GM18505 (cell line): ENCODE results near the gene CNTNAP4.

Experiments used
- ATAC-seq: cut with Tn5 transposase; IDR thresholded peaks from one replicate; pipeline ENCODE4 v1.9.1; 2021; ENCODE audit not compliant: unreplicated experiment
- POLR2A ChIP-seq: IDR thresholded peaks from 4 replicates; pipeline ENCODE4 v1.6.1; 2011; ENCODE audit warnings: borderline replicate concordance; ENCODE audit not compliant: insufficient read depth, insufficient read length; ENCODE audit errors: extremely low read depth

The CNTNAP4 gene

DNA sequence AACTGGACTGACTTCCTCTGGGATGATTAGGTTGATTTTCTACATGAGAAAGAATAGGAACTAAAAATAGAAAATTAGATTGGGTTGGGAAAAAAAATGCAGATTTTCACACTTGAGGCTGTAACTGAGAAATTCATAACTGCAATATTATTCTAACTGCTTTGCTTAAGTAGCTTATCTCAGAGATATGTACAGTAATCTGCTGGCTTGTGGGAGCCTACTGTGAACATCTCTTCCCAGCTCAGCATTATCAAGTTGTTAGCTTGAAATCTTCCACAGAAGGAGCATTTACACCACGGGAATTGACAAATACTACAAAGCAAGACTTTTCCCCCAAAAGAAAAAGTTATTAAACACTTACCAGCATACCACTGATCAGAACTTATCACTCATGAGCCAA, 58.9 kb downstream of the CNTNAP4 start:
- TF ChIP-seq POLR2A: no peak
- ATAC-seq: no peak

DNA sequence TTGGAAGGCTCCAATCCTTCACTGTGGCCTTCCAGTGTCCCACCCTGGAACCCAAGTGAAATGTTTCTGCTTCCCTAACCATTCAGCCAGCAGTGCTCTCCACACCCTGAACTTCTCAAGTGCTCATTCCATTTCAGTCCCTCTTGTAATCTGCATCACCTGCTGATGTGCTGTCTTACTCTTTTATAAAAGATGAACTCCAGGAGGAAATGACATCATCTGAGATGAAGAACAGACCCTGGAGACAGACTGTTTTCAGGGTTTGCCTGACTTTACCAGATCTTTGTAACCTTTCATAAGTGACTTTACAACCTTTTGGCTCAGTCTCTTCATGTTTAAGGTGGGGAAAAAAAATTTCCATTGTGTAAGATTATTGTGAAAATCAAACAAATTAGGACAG, 61.3 kb downstream of the CNTNAP4 start:
- TF ChIP-seq POLR2A: no peak
- ATAC-seq: no peak

DNA sequence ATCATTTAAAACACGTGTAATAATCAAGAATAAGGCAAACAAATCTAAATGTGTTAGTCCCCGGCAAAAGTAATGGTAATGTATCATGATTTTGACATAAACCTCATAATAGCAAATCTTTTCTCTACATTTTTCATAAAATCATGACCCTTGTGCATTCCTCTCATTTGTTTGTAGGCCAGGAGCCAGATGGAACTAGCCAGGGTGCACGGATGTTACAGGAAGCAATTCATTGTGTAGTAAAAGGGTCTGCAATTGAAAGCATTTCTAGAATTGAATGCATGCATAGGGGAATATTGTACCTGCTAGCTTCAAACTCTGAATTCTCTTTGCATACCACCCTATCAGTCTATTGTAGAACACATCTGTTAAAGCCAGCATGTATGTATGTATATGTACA, 66.6 kb downstream of the CNTNAP4 start:
- ATAC-seq: no peak
- TF ChIP-seq POLR2A: no peak

DNA sequence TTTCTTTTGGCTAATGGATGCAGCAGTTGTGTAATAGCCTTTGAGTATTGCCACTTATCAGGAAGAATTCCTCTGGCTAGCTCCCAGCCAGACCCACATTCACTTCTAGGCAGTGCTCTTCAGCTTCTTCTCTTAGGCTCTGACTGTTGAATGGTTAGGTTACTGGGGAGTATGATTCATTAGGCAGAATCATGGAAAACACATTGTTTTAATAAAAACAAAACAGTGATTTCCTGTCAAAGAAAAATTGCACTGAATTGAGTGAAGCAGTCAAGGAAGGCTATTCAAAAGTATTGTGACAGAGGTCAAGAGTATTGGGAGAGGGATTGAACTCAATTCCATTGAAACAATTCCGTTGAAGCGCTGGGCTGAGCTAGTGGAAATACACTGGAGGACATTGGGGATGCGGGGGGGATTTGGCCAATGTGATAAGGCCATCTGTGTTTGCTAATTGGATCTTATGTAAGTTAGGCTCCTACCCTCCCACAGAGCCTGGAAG, 68.0 kb downstream of the CNTNAP4 start:
- TF ChIP-seq POLR2A: no peak
- no peak for ATAC-seq

DNA sequence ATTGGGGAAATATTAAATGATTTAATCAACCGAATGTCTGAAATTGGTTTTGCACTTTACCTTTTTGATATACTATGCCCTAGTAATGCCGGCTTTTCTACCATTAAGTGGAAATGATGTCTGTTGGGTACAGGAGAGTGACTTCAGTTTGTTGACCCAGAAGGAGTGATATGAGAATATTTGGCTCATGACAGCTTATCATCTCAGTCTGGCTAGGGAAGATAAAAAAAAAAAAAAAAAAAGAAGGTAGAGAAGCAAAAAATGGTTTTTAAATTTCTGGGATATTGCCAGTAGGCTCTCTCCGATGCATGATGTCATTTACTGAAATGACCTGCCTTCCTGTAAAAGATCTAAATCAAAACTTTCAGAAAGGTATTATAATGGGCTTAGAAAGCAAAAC, 69.0 kb downstream of the CNTNAP4 start:
- TF ChIP-seq POLR2A: no peak
- ATAC-seq: no peak

DNA sequence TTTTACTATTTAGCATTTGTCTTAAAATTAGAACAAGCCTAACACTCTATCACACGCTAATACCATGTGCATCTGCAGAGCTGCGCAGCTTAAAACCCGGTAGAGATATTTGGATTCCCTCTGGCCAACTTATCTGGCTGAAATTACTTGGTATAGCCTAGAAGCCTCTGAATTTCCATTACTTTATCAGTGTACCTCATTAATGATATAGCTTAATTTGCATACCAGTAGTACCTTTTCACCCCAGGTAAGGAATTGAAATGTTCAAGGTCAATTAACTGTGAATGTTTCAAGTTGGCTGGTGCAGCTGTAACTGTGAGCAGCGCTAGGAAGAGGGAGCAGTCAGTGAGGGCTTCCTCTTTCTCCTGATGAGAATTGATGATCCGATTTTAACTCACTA, 74.2 kb downstream of the CNTNAP4 start:
- no peak for TF ChIP-seq POLR2A
- ATAC-seq: no peak

DNA sequence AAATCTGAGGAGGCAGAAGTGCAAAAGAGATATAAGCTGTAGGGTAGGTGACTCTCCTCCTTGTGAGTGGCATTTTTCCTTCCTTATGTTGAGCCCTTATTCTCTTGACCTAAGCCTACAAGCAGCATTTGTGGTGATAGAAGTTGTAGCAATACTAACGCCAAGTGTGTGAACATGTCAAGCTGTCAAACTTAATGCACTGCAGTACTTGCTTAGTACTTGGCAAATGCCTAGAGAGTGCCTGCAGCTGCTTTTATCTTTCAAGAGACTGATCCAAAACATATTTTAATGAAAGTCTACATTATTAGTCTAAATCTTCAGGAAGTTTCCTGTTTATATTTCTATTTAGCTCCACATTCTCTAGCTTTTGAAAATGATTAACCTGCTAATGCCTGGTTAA, 83.2 kb downstream of the CNTNAP4 start:
- no peak for TF ChIP-seq POLR2A
- no peak for ATAC-seq

DNA sequence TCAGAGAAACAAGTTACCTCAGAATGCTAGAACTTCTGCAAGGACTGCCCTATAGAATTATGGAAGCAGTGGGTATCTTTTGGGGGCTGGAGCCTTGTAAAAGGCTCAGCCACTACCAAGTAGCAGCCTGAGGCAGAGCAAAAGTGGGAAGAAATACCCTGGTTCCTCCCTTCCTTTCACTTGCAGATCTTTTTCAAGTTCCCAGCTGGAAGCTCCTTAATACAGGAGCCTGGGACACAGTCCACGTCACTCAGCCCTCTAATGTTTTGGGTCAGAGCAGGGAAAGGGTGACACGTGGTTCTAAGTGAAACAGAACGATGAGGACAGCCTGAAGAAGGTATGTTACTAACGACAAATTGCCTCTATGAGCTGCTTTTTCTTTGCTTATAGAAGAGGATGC, 93.1 kb downstream of the CNTNAP4 start:
- ATAC-seq: no peak
- no peak for TF ChIP-seq POLR2A

DNA sequence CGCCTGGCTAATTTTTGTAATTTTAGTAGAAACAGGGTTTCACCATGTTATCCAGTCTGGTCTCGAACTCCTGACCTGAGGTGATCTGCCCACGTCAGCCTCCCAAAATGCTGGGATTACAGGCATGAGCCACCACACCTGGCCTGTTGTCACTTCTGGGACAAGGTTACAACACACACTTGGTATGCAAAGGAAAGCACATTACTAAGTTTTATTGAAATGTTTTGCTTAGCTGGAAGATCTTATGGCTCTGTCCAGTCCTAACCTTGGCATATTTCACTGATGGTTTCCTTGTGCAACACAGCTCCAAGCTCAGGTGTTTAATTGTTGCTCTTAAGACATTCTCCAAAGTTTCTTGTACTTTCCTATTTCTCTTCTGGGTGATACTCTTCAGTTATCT, 94.2 kb downstream of the CNTNAP4 start:
- no peak for TF ChIP-seq POLR2A
- ATAC-seq: no peak

DNA sequence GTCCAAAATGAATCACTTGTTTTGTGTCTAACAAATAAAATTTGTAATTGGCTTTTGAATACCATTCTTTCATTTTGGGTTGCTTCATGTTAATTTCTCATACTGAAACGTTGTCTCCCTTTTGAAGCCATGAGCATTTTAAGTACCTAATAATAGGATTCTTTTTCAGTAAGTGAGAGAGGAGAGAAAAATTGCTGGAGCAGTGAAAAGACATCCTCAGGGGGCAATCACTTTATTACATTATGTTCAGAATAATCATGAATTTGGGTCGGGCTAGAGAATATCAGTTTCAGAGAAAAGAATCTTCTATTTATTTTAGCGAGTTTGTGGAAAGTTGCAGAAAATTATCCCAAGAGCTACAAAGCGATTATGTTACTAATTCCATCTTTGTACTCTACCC, 96.8 kb downstream of the CNTNAP4 start:
- ATAC-seq: no peak
- TF ChIP-seq POLR2A: no peak

DNA sequence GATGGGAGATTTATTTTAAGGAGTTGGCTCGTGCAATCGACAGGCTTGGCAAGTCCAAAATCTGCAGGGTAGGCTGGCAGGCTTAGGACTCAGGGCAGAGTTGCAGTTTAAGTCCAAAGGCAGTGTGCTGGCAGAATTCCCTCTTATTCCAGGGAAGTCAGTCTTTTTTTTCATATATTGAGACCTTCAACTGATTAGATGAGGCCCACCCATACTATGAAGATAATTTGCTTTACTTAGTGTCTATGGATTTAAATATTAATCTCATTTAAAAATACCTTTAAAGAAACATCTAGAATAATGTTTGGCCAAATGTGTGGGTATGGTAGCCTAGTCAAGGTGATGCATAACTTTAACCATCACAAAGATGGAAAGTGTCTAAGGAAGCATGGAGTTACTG, 99.8 kb downstream of the CNTNAP4 start:
- no peak for TF ChIP-seq POLR2A
- no peak for ATAC-seq

DNA sequence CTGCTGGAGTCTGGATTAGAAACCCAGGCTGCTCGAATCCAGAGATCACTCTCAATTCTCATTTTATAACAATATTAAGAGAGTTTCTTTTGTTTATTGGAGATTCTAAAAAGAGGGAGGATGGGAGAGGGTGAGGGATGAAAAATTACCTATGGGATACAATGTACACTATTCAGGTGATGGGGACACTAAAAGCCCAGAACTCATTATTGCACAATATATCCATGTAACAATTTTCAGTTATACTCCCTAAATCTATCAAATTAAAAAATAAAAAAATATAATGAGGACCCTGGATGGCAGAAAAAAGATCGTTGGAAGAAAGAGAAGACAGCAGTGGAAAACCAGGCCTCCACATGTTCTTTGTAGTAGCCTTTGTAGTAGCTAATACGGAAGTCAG, 100.8 kb downstream of the CNTNAP4 start:
- no peak for TF ChIP-seq POLR2A

DNA sequence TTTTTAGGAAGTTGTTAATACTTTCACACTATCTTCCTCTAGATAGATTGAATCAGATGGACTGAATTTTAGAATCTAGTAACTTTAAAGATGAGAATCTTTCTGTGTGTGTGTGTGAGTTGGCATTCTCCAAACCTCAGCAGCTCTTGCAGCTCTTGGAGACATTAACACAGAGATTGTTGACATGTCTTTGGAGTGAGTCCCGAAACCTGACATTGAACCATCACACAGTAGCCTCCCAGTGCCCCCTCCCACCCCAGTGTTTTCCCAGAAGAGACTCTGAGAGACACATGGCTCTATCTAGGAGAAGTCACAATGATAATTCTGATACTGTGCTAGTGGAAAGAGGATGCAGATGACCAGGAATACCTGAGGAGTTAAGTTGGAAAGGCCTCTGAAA, 103.9 kb downstream of the CNTNAP4 start:
- ATAC-seq: no peak
- TF ChIP-seq POLR2A: no peak

More for the DNA sequence above, 100.8 kb downstream of the CNTNAP4 start:
- no peak for ATAC-seq

DNA sequence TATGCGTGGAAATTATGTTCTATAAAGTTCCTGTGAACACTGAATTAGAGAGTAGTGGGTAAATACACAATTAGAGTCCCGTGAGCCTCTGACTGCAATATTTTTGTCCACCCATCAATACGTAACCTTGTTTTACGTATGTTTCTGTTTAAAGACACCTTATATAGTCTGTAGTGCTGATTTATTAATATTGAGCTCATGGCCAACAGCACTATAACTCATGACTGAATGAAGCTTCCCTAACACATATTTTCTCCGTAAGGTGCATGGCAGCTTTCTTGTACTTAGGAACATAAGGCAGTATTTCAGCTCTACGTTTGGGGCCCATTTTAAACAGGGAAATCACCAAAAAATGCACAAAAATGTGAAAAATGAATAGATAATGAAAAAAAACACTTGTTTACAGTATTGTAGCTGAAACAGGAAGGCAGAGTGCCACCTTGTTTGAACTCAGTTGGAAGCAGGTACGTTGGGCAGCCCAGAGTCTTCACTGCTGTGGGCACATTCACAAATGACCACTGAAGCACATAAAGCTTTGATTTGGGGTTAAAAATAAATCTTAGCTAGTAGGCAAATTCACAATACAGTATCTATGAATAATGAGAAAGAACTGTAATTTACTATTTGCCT, 108.5 kb downstream of the CNTNAP4 start:
- TF ChIP-seq POLR2A: no peak
- ATAC-seq: no peak

DNA sequence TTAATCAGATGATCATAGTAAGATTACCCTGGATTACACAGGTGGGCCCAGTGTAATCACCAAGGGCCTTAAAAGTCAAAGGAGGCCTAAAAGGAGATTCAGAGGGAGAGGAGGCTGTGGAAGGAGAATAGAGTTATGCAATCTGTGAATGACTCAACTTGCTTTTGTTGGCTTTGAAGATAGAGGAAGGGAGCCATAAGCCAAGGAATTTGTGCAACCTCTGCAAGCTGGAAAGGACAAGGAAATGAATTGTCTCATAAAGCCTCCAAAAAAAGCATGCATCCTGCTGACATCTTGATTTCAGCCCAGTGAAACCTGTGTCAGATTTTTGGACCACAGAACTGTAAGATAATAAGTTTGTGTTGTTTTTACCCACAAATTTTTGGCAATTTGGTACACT, 109.6 kb downstream of the CNTNAP4 start:
- TF ChIP-seq POLR2A: no peak

More for the DNA sequence above, 109.6 kb downstream of the CNTNAP4 start:
- ATAC-seq: no peak
